Tibial nerve (tissue), 4 donors: ENCODE measurements around the gene GALNT10. TPM values are rescaled to one million over a fixed set of nuclear protein-coding genes. Genes with fewer than 3 reads are reported as not detected.

Experiments used
- DNase-seq, 2 donors: peaks; one replicate each; pipeline ENCODE4 v3.0.0-alpha.2; 2019; ENCODE audit warnings: low spot score in 2 of 2
- H3K27ac ChIP-seq, 4 donors: fragments of 200-600 bp; sonication (generic) in 3 of 4; one replicate each; pipeline ENCODE4 v1.5.1; 2017 to 2019; ENCODE audit warnings: mild to moderate bottlenecking in 1 of 4
- H3K27me3 ChIP-seq, 2 donors: fragments of 200-600 bp; sonication (generic) in 1 of 2; one replicate each; pipeline versions ENCODE4 v1.5.1 to v1.6.0; 2017 to 2019
- H3K36me3 ChIP-seq, 3 donors: fragments of 200-600 bp; sonication (generic); one replicate each; pipeline ENCODE4 v1.5.1; 2018 to 2019
- H3K4me1 ChIP-seq, 4 donors: fragments of 200-600 bp; sonication (generic) in 3 of 4; one replicate each; pipeline ENCODE4 v1.5.1; 2017 to 2019
- H3K4me3 ChIP-seq, 4 donors: fragments of 200-600 bp; sonication (generic) in 3 of 4; one replicate each; pipeline ENCODE4 v1.5.1; 2017 to 2019; ENCODE audit warnings: mild to moderate bottlenecking in 1 of 4, moderate library complexity in 1 of 4
- H3K9me3 ChIP-seq, 4 donors: fragments of 200-600 bp; sonication (generic) in 3 of 4; one replicate each; pipeline ENCODE4 v1.5.1; 2017 to 2019
- EP300 ChIP-seq, 2 donors: sonication (generic); formaldehyde crosslinking; IDR thresholded peaks; one replicate each; pipeline ENCODE4 v1.6.1; 2017; ENCODE audit warnings: antibody characterized with exemption in 2 of 2, mild to moderate bottlenecking in 1 of 2
- POLR2A ChIP-seq, 2 donors: fragments of 450-650 bp; IDR thresholded peaks; one replicate each; pipeline ENCODE4 v1.6.1; 2017; ENCODE audit warnings: antibody characterized with exemption in 2 of 2, mild to moderate bottlenecking in 2 of 2, moderate library complexity in 2 of 2
- WGBS, 2 donors: methylation state at CpG; one replicate each; pipeline ENCODE4 v1.1.5; 2018; 5-methylcytosine and 5-hydroxymethylcytosine counted together
- total RNA-seq, 4 donors: library from RNA; depleted of rRNA; stranded (reverse); fragments of >200 nt; gene quantifications; one replicate each; pipeline ENCODE4 v1.1.0, GENCODE V29; 2016
- TF ChIP-seq, protein P1 (sequence below), 5 experiments: fragments of 200-600 bp in 3 of 5; fragments of 450-650 bp in 2 of 5; sonication (generic) in 3 of 5; IDR thresholded peaks; one replicate each; pipeline ENCODE4 v1.5.1; 2016 to 2019; ENCODE audit warnings: antibody characterized with exemption in 5 of 5, mild to moderate bottlenecking in 3 of 5, moderate library complexity in 2 of 5

Gene GALNT10
- total RNA-seq, 4 donors from 2014 or later: 24.1 to 41.2 (median 26.7) TPM

DNA sequence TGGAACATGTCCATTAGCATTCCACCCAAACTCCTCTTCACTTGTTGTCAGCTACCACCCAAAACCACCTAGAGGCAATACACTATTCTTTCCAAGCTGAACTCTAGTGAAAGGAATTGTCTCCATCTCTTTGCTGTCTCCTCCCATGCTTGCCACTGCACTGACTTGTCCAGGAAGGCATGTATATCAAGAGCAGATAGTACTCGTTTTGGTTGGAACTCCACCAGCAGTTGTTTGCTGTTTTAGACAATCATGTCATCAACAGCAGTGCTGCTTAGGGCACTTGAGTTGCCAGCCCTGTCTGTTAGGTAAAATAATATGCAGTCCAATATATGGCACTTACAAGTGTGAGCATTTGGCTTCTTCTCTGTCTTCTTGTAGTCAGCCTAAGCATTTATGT is 175.3 kb downstream of the GALNT10 start:
- 30 to 37% methylated on average over 1 of the region's 1 CpG for WGBS, 2 donors
- no peak for TF ChIP-seq POLR2A (IDR thresholded peaks at IDR 0.05)
- TF ChIP-seq EP300 (IDR thresholded peaks at IDR 0.05): no peak
- TF ChIP-seq, protein P1, sequence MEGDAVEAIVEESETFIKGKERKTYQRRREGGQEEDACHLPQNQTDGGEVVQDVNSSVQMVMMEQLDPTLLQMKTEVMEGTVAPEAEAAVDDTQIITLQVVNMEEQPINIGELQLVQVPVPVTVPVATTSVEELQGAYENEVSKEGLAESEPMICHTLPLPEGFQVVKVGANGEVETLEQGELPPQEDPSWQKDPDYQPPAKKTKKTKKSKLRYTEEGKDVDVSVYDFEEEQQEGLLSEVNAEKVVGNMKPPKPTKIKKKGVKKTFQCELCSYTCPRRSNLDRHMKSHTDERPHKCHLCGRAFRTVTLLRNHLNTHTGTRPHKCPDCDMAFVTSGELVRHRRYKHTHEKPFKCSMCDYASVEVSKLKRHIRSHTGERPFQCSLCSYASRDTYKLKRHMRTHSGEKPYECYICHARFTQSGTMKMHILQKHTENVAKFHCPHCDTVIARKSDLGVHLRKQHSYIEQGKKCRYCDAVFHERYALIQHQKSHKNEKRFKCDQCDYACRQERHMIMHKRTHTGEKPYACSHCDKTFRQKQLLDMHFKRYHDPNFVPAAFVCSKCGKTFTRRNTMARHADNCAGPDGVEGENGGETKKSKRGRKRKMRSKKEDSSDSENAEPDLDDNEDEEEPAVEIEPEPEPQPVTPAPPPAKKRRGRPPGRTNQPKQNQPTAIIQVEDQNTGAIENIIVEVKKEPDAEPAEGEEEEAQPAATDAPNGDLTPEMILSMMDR (IDR thresholded peaks at IDR 0.05): no peak
- no peak for DNase-seq
- H3K36me3 ChIP-seq: no peaks in the 10 kb centered on the region
- H3K4me1 ChIP-seq: peaks cover 0 to 41% (median 5%) of the 10 kb centered on the region in 4 donors
- H3K4me3 ChIP-seq: no peak overlapping the region
- peak overlapping the region in 1 of 4 donors; percentile 76 for H3K27ac ChIP-seq
- no peaks in the 10 kb centered on the region for H3K27me3 ChIP-seq
- H3K9me3 ChIP-seq: no peaks in the 10 kb centered on the region

GRCh38 chr5:154366353-154366752 is 175.8 kb downstream of the GALNT10 start:
- no peak for TF ChIP-seq POLR2A (IDR thresholded peaks at IDR 0.05)
- TF ChIP-seq, protein P1 (IDR thresholded peaks at IDR 0.05): no peak
- no peak for TF ChIP-seq EP300 (IDR thresholded peaks at IDR 0.05)
- no peaks in the 10 kb centered on the region for H3K9me3 ChIP-seq
- no peaks in the 10 kb centered on the region for H3K27me3 ChIP-seq
- H3K4me1 ChIP-seq: peaks cover 0 to 46% (median 7%) of the 10 kb centered on the region in 4 donors
- WGBS, 2 donors: 69 to 72% methylated on average over 2 of the region's 2 CpGs
- H3K27ac ChIP-seq: peak overlapping the region in 2 of 4 donors; percentile 66 to 76
- DNase-seq: no peak
- H3K4me3 ChIP-seq: no peak overlapping the region
- no peaks in the 10 kb centered on the region for H3K36me3 ChIP-seq

DNA sequence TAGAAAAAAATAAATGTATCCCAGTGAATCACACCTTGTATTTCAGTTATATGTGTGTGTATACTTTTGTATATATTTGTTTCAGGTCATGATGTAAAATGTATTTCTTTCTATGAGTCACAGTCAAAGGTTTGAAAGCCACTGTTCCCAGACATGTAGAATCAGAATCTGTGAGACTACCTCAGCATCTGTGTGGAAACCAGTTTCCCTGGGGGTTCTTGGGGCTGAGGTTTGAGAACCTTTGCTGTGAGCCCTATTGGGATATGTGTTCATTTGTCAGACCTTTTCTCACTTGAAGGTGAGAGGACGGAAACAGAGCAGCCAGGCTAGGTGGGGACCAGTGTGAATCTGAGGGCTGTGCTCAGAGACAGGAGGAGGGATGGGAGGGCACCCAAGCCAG is 176.6 kb downstream of the GALNT10 start:
- no peaks in the 10 kb centered on the region for H3K9me3 ChIP-seq
- H3K27me3 ChIP-seq: no peaks in the 10 kb centered on the region
- TF ChIP-seq, protein P1 (IDR thresholded peaks at IDR 0.05): no peak
- TF ChIP-seq EP300 (IDR thresholded peaks at IDR 0.05) (no peak), POLR2A (IDR thresholded peaks at IDR 0.05) (no peak)
- H3K36me3 ChIP-seq: no peaks in the 10 kb centered on the region
- peaks cover 0 to 54% (median 8%) of the 10 kb centered on the region in 4 donors for H3K4me1 ChIP-seq
- WGBS, 2 donors: 91 to 100% methylated on average over 1 of the region's 1 CpG
- no peak for DNase-seq
- H3K27ac ChIP-seq: peak overlapping the region in 3 of 4 donors; percentile 35 to 76 (median 66)
- no peak overlapping the region for H3K4me3 ChIP-seq

GRCh38 chr5:154368041-154368800 is 177.7 kb downstream of the GALNT10 start:
- H3K36me3 ChIP-seq: no peaks in the 10 kb centered on the region
- peaks cover 0 to 65% (median 8%) of the 10 kb centered on the region in 4 donors for H3K4me1 ChIP-seq
- no peaks in the 10 kb centered on the region for H3K27me3 ChIP-seq
- H3K27ac ChIP-seq: peak overlapping the region in 2 of 4 donors; percentile 66 to 76
- H3K4me3 ChIP-seq: no peak overlapping the region
- H3K9me3 ChIP-seq: no peaks in the 10 kb centered on the region
- 38 to 41% methylated on average over 6 of the region's 6 CpGs for WGBS, 2 donors
- no peak for TF ChIP-seq POLR2A (IDR thresholded peaks at IDR 0.05)
- peak in 1 of 2 donors; percentile 78 for TF ChIP-seq EP300 (IDR thresholded peaks at IDR 0.05)
- TF ChIP-seq, protein P1 (IDR thresholded peaks at IDR 0.05): no peak
- peak in 1 of 2 donors; percentile 57 for DNase-seq

- Histone ChIP-seq H3K4me3 (no peak overlapping the region), H3K9me3 (no peaks in the 10 kb centered on the region), H3K27ac (peak overlapping the region in 2 of 4 donors; percentile 19 to 33), H3K4me1 (peaks cover 0 to 75% (median 8%) of the 10 kb centered on the region in 4 donors), H3K27me3 (no peaks in the 10 kb centered on the region), H3K36me3 (no peaks in the 10 kb centered on the region)
- no peak for DNase-seq
- TF ChIP-seq, protein P1 (IDR thresholded peaks at IDR 0.05): no peak
- TF ChIP-seq EP300 (IDR thresholded peaks at IDR 0.05) (no peak), POLR2A (IDR thresholded peaks at IDR 0.05) (no peak)
- 88 to 89% methylated on average over 4 of the region's 4 CpGs for WGBS, 2 donors
These were observed 179.1 kb downstream of the GALNT10 start for GRCh38 chr5:154369682-154370081.
